AG04449 (cell line): ENCODE results near the gene IBA57.

Experiments used
- CTCF ChIA-PET: fragments of 350-600 bp; formaldehyde crosslinking; extraction: SDS; loops from one replicate; lab custom pipeline; 2021; ENCODE audit warnings: antibody characterized with exemption; lab: Yijun Ruan, JAX
- POLR2A ChIA-PET: fragments of 400-600, 350-600 bp; formaldehyde crosslinking; extraction: SDS; loops from one replicate; lab custom pipeline; 2020; ENCODE audit warnings: antibody characterized with exemption, inconsistent platforms; lab: Yijun Ruan, JAX
- DNase-seq: peaks from one replicate; pipeline ENCODE4 v3.0.0-alpha.2; 2010; ENCODE audit warnings: low read depth, low spot score
- H3K4me3 ChIP-seq: 2 replicates; pipeline ENCODE4 v1.5.1; 2011; ENCODE audit warnings: low read depth, mild to moderate bottlenecking, control low read depth, low read length
- CTCF ChIP-seq: IDR thresholded peaks from one replicate; pipeline ENCODE4 v1.5.1; 2011; ENCODE audit warnings: mild to moderate bottlenecking, moderate library complexity, low read length, control low read depth, inconsistent platforms; ENCODE audit not compliant: insufficient read depth; ENCODE audit errors: missing control alignments

IBA57 gene

GRCh38 chr1:228156941-228157728 is 8.5 kb upstream of the IBA57 start:
- no peak for TF ChIP-seq CTCF
- POLR2A ChIA-PET: no interaction called here
- CTCF ChIA-PET: interaction anchor here (1.0 kb wide), 1 partner anchor 8 kb away, joined by 3 read pairs; the partner anchor contains the start of gene IBA57
- H3K4me3 ChIP-seq: no peak overlapping the region
- no peak for DNase-seq

DNA sequence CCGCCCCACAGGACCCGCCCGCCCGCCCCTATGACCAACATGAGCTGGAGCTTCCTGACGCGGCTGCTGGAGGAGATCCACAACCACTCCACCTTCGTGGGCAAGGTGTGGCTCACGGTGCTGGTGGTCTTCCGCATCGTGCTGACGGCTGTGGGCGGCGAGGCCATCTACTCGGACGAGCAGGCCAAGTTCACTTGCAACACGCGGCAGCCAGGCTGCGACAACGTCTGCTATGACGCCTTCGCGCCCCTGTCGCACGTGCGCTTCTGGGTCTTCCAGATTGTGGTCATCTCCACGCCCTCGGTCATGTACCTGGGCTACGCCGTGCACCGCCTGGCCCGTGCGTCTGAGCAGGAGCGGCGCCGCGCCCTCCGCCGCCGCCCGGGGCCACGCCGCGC is 7.9 kb upstream of the IBA57 start:
- POLR2A ChIA-PET: no interaction called here
- TF ChIP-seq CTCF: no peak
- H3K4me3 ChIP-seq: no peak overlapping the region
- CTCF ChIA-PET: no interaction called here
- DNase-seq: no peak

GRCh38 chr1:228158151-228159007 is 7.2 kb upstream of the IBA57 start:
- H3K4me3 ChIP-seq: no peak overlapping the region
- ChIA-PET POLR2A (interaction anchor here (1.0 kb wide), 1 partner anchor 10 kb away, joined by 3 read pairs; no protein-coding TSS in a partner anchor), CTCF (no interaction called here)
- TF ChIP-seq CTCF: no peak
- DNase-seq: no peak

GRCh38 chr1:228159008-228159665 is 6.5 kb upstream of the IBA57 start:
- POLR2A ChIA-PET: interaction anchor here (1.0 kb wide), 1 partner anchor 11 kb away, joined by 3 read pairs; no protein-coding TSS in a partner anchor
- no peak for DNase-seq
- CTCF ChIA-PET: no interaction called here
- TF ChIP-seq CTCF: no peak
- no peak overlapping the region for H3K4me3 ChIP-seq

GRCh38 chr1:228160201-228160761 is 5.3 kb upstream of the IBA57 start:
- CTCF ChIA-PET: no interaction called here
- no peak for DNase-seq
- TF ChIP-seq CTCF: no peak
- H3K4me3 ChIP-seq: no peak overlapping the region
- POLR2A ChIA-PET: no interaction called here
